ENCODE results near the gene KIF25.

KIF25 gene

DNA sequence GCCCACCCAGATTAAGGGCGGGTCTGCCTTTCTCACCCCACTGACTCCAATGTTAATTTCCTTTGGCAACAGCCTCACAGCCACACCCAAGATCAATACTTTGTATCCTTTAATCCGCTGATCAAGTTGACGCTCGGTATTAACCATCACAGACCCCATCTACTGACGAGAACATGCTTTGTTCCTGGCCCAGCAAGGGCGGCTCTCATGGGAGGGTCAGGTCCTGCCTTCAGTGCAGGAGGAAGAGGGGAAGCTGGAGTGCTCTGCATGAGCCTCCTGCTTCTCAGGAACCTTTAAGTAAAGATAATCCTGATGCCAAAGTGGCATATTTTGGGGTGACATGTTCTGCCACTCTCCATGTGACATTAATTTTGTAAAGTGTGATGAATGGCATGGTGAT lies 8.3 kb downstream of the KIF25 start:
- Histone ChIP-seq H3K27ac (ENCODE audit: low read depth, low read length) (no peak overlapping the region), H3F3A (ENCODE audit: insufficient read depth) (no peaks in the 10 kb centered on the region), H3K4me2 (ENCODE audit: low read depth, low read length, poor library complexity, severe bottlenecking) (no peak overlapping the region), H2AFZ (ENCODE audit: low read depth, low read length, severe bottlenecking) (no peak overlapping the region), H3K9me3 (ENCODE audit: insufficient read depth, low read length) (peaks cover 1% of the 10 kb centered on the region; the same call in 1 of the 2 replicates), H3K9me2 (replicated peaks; ENCODE audit: insufficient read depth, low read length) (no peaks in the 10 kb centered on the region), H4K20me1 (ENCODE audit: low read depth, low read length) (no peaks in the 10 kb centered on the region), H3K36me3 (ENCODE audit: low read length) (no peaks in the 10 kb centered on the region), H3K27me3 (ENCODE audit: low read length) (no peaks in the 10 kb centered on the region), H3K9ac (ENCODE audit: low read length) (no peak overlapping the region), H3K79me2 (ENCODE audit: insufficient read depth, low read length) (no peaks in the 10 kb centered on the region), H3K4me3 (ENCODE audit: insufficient read depth, low read length, poor library complexity, severe bottlenecking) (no peak overlapping the region)
- TF ChIP-seq, protein P1, sequence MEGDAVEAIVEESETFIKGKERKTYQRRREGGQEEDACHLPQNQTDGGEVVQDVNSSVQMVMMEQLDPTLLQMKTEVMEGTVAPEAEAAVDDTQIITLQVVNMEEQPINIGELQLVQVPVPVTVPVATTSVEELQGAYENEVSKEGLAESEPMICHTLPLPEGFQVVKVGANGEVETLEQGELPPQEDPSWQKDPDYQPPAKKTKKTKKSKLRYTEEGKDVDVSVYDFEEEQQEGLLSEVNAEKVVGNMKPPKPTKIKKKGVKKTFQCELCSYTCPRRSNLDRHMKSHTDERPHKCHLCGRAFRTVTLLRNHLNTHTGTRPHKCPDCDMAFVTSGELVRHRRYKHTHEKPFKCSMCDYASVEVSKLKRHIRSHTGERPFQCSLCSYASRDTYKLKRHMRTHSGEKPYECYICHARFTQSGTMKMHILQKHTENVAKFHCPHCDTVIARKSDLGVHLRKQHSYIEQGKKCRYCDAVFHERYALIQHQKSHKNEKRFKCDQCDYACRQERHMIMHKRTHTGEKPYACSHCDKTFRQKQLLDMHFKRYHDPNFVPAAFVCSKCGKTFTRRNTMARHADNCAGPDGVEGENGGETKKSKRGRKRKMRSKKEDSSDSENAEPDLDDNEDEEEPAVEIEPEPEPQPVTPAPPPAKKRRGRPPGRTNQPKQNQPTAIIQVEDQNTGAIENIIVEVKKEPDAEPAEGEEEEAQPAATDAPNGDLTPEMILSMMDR (IDR thresholded peaks at IDR 0.05; ENCODE audit: insufficient read depth, low read length, poor library complexity, severe bottlenecking) = no peak
- TF ChIP-seq EZH2phosphoT487 (conservative IDR thresholded peaks at IDR 0.05; ENCODE audit: low read length) = no peak

DNA sequence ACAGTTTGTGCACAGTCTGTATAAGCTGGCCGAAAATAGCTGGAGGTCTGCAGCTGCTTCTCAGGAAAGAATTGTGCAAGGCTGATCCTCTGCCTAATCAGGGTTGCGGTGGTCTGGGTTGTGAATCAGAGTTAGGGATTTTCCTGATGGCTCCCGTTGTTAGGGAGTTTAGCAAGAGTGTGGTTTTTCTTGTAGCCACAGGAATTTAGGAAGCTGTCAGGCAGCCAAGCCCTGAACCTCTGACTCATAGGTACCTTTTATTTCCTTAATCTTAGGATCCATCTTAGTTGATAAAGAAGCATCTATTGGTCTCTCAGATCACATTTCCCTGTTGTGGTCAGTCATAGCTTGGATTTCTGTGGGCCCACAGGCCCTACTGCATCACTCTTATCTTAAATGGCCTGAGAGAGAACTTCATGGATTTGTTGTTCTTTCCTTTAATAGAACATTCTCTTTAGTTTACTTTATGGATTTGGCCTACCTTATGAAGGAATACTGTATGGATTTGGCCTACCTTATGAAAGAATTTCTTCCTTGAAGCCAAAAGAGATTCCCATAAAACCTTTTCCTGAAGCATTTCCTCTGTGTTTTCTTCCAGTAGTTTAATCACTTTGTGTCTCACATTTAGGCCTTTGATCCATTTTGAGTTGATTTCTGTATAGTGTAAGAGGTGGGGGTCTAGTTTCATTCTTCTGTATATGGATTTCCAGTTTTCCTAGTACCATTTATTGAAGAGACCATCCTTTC lies 10.3 kb downstream of the KIF25 start:
- Histone ChIP-seq H4K20me1 (ENCODE audit: low read depth, low read length) (no peaks in the 10 kb centered on the region), H2AFZ (ENCODE audit: low read depth, low read length, severe bottlenecking) (no peak overlapping the region)

DNA sequence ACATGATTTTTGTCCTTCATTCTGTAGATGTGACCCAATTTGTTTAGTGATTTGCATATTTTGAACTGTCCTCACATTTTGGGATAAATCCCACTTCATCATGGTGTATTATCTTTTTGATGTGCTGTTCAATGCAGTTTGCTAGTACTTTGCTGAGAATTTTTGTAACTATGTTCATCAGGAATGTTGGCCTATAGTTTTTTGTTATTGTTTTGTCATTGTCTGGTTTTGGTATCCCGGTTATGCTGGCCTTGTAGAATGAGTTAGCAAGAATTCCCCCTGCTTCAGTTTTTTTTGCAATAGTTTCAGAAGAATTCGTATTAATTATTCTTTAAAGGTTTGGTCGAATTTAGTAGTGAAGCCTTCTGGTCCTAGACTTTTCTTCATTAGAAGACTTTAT lies 11.9 kb downstream of the KIF25 start:
- TF ChIP-seq, protein P1 (IDR thresholded peaks at IDR 0.05; ENCODE audit: insufficient read depth, low read length, poor library complexity, severe bottlenecking) = no peak
- no peak for TF ChIP-seq EZH2phosphoT487 (conservative IDR thresholded peaks at IDR 0.05; ENCODE audit: low read length)
- H3K9me2 ChIP-seq (replicated peaks; ENCODE audit: insufficient read depth, low read length) = no peaks in the 10 kb centered on the region
- H3K9ac ChIP-seq (ENCODE audit: low read length) = no peak overlapping the region
- no peak overlapping the region for H3K4me3 ChIP-seq (ENCODE audit: insufficient read depth, low read length, poor library complexity, severe bottlenecking)
- no peaks in the 10 kb centered on the region for H3F3A ChIP-seq (ENCODE audit: insufficient read depth)
- no peaks in the 10 kb centered on the region for H4K20me1 ChIP-seq (ENCODE audit: low read depth, low read length)
- no peaks in the 10 kb centered on the region for H3K36me3 ChIP-seq (ENCODE audit: low read length)
- H3K27ac ChIP-seq (ENCODE audit: low read depth, low read length) = no peak overlapping the region
- H3K9me3 ChIP-seq (ENCODE audit: insufficient read depth, low read length) = peaks cover 11% of the 10 kb centered on the region; the same call in 1 of the 2 replicates
- no peaks in the 10 kb centered on the region for H3K27me3 ChIP-seq (ENCODE audit: low read length)
- H3K79me2 ChIP-seq (ENCODE audit: insufficient read depth, low read length) = no peaks in the 10 kb centered on the region
- no peak overlapping the region for H3K4me2 ChIP-seq (ENCODE audit: low read depth, low read length, poor library complexity, severe bottlenecking)
- H2AFZ ChIP-seq (ENCODE audit: low read depth, low read length, severe bottlenecking) = no peak overlapping the region

More for the DNA sequence above, 10.3 kb downstream of the KIF25 start:
- Histone ChIP-seq H3K4me2 (ENCODE audit: low read depth, low read length, poor library complexity, severe bottlenecking) (no peak overlapping the region), H3F3A (ENCODE audit: insufficient read depth) (no peaks in the 10 kb centered on the region), H3K9ac (ENCODE audit: low read length) (no peak overlapping the region), H3K36me3 (ENCODE audit: low read length) (no peaks in the 10 kb centered on the region), H3K4me3 (ENCODE audit: insufficient read depth, low read length, poor library complexity, severe bottlenecking) (no peak overlapping the region), H3K79me2 (ENCODE audit: insufficient read depth, low read length) (no peaks in the 10 kb centered on the region), H3K9me3 (ENCODE audit: insufficient read depth, low read length) (peaks cover 11% of the 10 kb centered on the region; the same call in 1 of the 2 replicates), H3K27ac (ENCODE audit: low read depth, low read length) (no peak overlapping the region), H3K27me3 (ENCODE audit: low read length) (no peaks in the 10 kb centered on the region), H3K9me2 (replicated peaks; ENCODE audit: insufficient read depth, low read length) (no peaks in the 10 kb centered on the region)
- no peak for TF ChIP-seq EZH2phosphoT487 (conservative IDR thresholded peaks at IDR 0.05; ENCODE audit: low read length)
- TF ChIP-seq, protein P1 (IDR thresholded peaks at IDR 0.05; ENCODE audit: insufficient read depth, low read length, poor library complexity, severe bottlenecking) = no peak

Data from SU-DHL-6 (cell line).